ENCODE measurements around the gene GALNT18. TPM values are rescaled to one million over a fixed set of nuclear protein-coding genes. Genes with fewer than 3 reads are reported as not detected.

Gene GALNT18
- total RNA-seq, 1 donor from 2014 or later, result 12.9 TPM

GRCh38 chr11:11265320-11265719 is 356.5 kb downstream of the GALNT18 start:
- DNase-seq, result no peak

- DNase-seq, result no peak
Measured at GRCh38 chr11:11263238-11264005, 358.4 kb downstream of the GALNT18 start.

- DNase-seq, result no peak
Measured at GRCh38 chr11:11262171-11262920, 359.5 kb downstream of the GALNT18 start.

GRCh38 chr11:11261629-11262028 is 360.2 kb downstream of the GALNT18 start:
- no peak for DNase-seq

- DNase-seq, result no peak
Measured at GRCh38 chr11:11260903-11261302, 360.9 kb downstream of the GALNT18 start.

- no peak for DNase-seq
Measured at GRCh38 chr11:11253995-11254394, 367.8 kb downstream of the GALNT18 start.

GRCh38 chr11:11253497-11253896 is 368.3 kb downstream of the GALNT18 start:
- no peak for DNase-seq

GRCh38 chr11:11252403-11252802 is 369.4 kb downstream of the GALNT18 start:
- no peak for DNase-seq

GRCh38 chr11:11251394-11251970 is 370.3 kb downstream of the GALNT18 start:
- DNase-seq, result no peak

- no peak for DNase-seq
Measured at GRCh38 chr11:11250470-11250869, 371.3 kb downstream of the GALNT18 start.

GRCh38 chr11:11247576-11247975 is 374.2 kb downstream of the GALNT18 start:
- no peak for DNase-seq

- DNase-seq, result no peak
Measured at GRCh38 chr11:11247086-11247485, 374.7 kb downstream of the GALNT18 start.

GRCh38 chr11:11246166-11246565 is 375.6 kb downstream of the GALNT18 start:
- DNase-seq, result no peak

GRCh38 chr11:11245453-11245852 is 376.4 kb downstream of the GALNT18 start:
- DNase-seq, result no peak

GRCh38 chr11:11244470-11245080 is 377.2 kb downstream of the GALNT18 start:
- no peak for DNase-seq

GRCh38 chr11:11243590-11244469 is 378.0 kb downstream of the GALNT18 start:
- DNase-seq, result peak; percentile 54

- DNase-seq, result no peak
Measured at GRCh38 chr11:11243209-11243589, 378.6 kb downstream of the GALNT18 start.

- DNase-seq, result no peak
Measured at GRCh38 chr11:11241284-11241683, 380.5 kb downstream of the GALNT18 start.

- DNase-seq, result no peak
Measured at GRCh38 chr11:11239959-11240358, 381.8 kb downstream of the GALNT18 start.

GRCh38 chr11:11237070-11237832 is 384.6 kb downstream of the GALNT18 start:
- DNase-seq, result peak; percentile 73

- DNase-seq, result no peak
Measured at GRCh38 chr11:11236498-11237059, 385.2 kb downstream of the GALNT18 start.

Data from skin of body (tissue), 2 donors.